Measurements from ENCODE around the gene GPC4. TPM values are rescaled to one million over a fixed set of nuclear protein-coding genes. Genes with fewer than 3 reads are reported as not detected.

Gene GPC4
- total RNA-seq, 6 experiments from 2014 or later, result not detected

DNA sequence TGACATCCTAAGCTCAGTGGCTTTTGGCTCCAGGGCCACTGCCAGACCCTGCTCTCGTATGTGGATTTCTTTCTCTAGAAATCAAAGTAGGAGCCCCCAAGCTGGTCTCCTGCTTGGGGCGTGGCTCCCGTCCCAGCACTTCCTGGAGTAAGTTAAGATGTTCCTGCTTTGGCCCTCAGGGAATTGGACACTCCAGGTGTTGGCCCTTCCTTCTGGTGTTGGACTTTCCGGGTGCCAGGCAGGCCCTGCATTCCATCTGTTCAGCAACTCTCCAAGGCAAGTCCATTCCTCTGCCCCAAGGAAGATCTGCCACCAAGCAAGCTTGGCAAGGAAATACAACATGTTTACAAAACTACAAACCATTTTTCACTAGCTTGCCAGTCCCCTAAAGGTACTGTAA is 22.1 kb upstream of the GPC4 start:
- no peaks in the 10 kb centered on the region for H3K4me1 Mint-ChIP-seq (ENCODE audit: low read depth)
- H3K9me3 Mint-ChIP-seq, result no peaks in the 10 kb centered on the region
- DNase-seq, result no peak
- no peaks in the 10 kb centered on the region for H3K36me3 Mint-ChIP-seq (ENCODE audit: low read depth)
- no peaks in the 10 kb centered on the region for H3K27me3 Mint-ChIP-seq (ENCODE audit: insufficient read depth)
- H3K4me3 Mint-ChIP-seq, result no peak overlapping the region
- TF ChIP-seq, protein P1, sequence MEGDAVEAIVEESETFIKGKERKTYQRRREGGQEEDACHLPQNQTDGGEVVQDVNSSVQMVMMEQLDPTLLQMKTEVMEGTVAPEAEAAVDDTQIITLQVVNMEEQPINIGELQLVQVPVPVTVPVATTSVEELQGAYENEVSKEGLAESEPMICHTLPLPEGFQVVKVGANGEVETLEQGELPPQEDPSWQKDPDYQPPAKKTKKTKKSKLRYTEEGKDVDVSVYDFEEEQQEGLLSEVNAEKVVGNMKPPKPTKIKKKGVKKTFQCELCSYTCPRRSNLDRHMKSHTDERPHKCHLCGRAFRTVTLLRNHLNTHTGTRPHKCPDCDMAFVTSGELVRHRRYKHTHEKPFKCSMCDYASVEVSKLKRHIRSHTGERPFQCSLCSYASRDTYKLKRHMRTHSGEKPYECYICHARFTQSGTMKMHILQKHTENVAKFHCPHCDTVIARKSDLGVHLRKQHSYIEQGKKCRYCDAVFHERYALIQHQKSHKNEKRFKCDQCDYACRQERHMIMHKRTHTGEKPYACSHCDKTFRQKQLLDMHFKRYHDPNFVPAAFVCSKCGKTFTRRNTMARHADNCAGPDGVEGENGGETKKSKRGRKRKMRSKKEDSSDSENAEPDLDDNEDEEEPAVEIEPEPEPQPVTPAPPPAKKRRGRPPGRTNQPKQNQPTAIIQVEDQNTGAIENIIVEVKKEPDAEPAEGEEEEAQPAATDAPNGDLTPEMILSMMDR (IDR thresholded peaks at IDR 0.05), result no peak
- no peak overlapping the region for H3K27ac Mint-ChIP-seq

DNA sequence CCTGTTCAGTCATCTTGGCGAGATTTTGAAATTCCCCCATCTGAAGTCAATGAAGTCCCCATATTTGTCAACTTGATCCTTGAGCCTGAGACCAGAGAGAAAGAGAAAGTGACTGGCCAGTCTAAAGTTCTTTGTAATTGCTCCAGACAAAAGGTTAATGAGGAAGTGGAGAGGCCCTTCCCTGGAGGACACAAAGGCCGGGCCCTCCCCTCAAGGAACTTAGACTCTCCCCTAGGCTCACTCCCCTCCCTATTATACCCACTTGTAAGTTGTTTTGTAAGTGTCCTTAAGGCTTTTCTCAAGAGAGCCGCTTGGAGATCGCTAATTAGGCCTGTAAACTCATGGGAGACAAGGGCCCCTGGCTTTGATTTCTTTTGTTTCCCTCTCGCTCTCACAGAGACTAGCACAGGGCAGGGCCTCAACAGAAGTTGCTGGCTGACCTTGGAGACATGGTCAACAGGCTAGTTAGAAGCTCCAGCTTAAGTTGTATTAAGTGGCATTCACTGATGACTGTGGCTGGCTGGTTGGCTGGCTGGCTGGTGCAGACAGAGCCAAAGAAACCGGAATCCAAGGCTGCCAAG is 20.3 kb upstream of the GPC4 start:
- no peak for DNase-seq
- H3K4me1 Mint-ChIP-seq (ENCODE audit: low read depth), result no peaks in the 10 kb centered on the region
- H3K36me3 Mint-ChIP-seq (ENCODE audit: low read depth), result no peaks in the 10 kb centered on the region
- TF ChIP-seq, protein P1 (IDR thresholded peaks at IDR 0.05), result no peak
- H3K4me3 Mint-ChIP-seq, result no peak overlapping the region
- no peak overlapping the region for H3K27ac Mint-ChIP-seq
- H3K9me3 Mint-ChIP-seq, result no peaks in the 10 kb centered on the region
- no peaks in the 10 kb centered on the region for H3K27me3 Mint-ChIP-seq (ENCODE audit: insufficient read depth)

DNA sequence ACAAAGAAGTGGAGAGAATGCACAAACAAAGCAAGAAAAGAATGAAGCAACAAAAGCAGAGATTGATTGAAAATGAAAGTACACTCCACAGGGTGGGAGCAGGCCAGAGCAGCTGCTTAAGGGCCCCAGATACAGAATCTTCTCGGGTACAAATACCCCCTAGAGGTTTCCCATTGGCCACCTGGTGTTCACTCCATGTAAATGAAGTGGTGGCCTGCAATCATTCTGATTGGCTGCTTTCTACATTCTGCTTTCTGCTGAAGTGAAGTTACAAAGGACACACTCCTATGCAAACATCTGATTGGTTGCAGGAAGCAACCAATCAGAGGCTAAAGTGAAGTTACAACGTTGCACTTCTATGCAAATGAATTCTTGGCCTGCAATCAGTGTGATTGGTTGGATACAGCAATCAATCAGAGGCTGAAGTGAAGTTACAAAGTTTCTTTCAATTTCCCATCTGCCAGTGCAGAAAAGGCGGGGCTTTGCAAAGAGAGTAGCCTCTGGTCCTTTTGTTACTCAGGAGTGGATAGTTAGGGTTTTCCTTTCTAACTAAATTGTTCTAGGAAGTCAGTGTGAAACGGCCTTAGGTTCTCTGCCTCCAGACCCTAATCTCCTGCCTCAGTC is 19.0 kb upstream of the GPC4 start:
- TF ChIP-seq, protein P1 (IDR thresholded peaks at IDR 0.05), result no peak
- no peaks in the 10 kb centered on the region for H3K4me1 Mint-ChIP-seq (ENCODE audit: low read depth)
- no peak for DNase-seq
- no peaks in the 10 kb centered on the region for H3K36me3 Mint-ChIP-seq (ENCODE audit: low read depth)
- no peak overlapping the region for H3K27ac Mint-ChIP-seq
- H3K9me3 Mint-ChIP-seq, result no peaks in the 10 kb centered on the region
- H3K27me3 Mint-ChIP-seq (ENCODE audit: insufficient read depth), result no peaks in the 10 kb centered on the region
- no peak overlapping the region for H3K4me3 Mint-ChIP-seq

DNA sequence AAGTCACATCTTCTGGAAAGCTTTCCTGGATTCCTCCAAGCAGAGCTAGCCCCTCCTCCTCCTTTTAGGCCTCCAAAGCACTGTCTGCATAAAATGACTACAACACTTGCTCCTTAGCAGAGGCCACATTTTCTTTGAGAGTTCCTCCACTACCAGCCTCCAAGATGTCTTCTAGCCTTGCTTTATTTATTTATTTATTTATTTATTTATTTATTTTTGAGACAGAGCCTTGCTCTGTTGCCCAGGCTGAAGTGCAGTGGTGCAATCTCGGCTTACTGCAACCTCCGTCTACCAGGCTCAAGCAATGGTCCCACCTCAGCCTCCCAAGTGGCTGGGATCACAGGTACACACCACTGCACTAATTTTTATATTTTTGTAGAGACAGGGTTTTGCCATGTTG is 4.6 kb upstream of the GPC4 start:
- TF ChIP-seq, protein P1 (IDR thresholded peaks at IDR 0.05), result no peak
- Mint-ChIP-seq H3K4me1 (ENCODE audit: low read depth) (no peaks in the 10 kb centered on the region), H3K4me3 (no peak overlapping the region), H3K27ac (no peak overlapping the region), H3K9me3 (peaks cover 6% of the 10 kb centered on the region), H3K36me3 (ENCODE audit: low read depth) (no peaks in the 10 kb centered on the region), H3K27me3 (ENCODE audit: insufficient read depth) (no peaks in the 10 kb centered on the region)
- no peak for DNase-seq

DNA sequence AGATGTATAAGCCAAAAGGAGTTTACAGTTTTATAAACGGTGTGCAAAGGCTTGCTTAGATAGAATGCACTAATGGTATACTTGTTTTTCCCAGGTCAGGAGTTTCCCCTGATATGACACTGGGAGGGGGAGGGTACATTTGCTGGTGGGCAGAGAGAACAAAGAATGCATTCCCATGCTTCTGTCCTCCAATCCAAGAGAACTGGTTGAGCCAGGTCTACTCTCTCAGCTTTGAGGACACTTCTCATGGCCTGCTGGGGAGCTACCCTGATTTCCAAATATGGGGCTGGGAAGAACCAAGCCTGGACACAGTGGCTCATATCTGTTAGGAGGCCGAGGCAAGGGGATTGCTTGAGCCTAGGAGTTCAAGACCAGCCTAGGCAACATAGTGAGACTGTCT is 3.3 kb upstream of the GPC4 start:
- Mint-ChIP-seq H3K4me3 (no peak overlapping the region), H3K9me3 (peaks cover 6% of the 10 kb centered on the region), H3K36me3 (ENCODE audit: low read depth) (no peaks in the 10 kb centered on the region), H3K27ac (no peak overlapping the region), H3K4me1 (ENCODE audit: low read depth) (no peaks in the 10 kb centered on the region), H3K27me3 (ENCODE audit: insufficient read depth) (no peaks in the 10 kb centered on the region; the same call in 1 of the 2 replicates)
- TF ChIP-seq, protein P1 (IDR thresholded peaks at IDR 0.05), result no peak
- DNase-seq, result no peak
